ENCODE measurements around the gene GRIK4. TPM values are rescaled to one million over a fixed set of nuclear protein-coding genes. Genes with fewer than 3 reads are reported as not detected.

Gene GRIK4
- total and polyA plus RNA-seq, 2 of the 4 experiments (the other 2 are of a cell fraction) = 0.18 to 0.38 TPM

- in situ Hi-C loops (cut with MboI; ENCODE audit: low sequenced_read_pairs) = no loop called here
- Histone ChIP-seq H3K18ac (ENCODE audit: low read depth, low read length) (no peak overlapping the region), H3K9ac (ENCODE audit: low read depth, low read length) (no peak overlapping the region), H3K4me3 (ENCODE audit: insufficient read depth, low read depth, low read length) (no peak overlapping the region), H2AFZ (replicated peaks; ENCODE audit: low read length, poor library complexity) (no peak overlapping the region), H2AK5ac (ENCODE audit: low read depth, low read length) (no peak overlapping the region), H4K91ac (ENCODE audit: insufficient read depth, low read depth, low read length) (no peak overlapping the region), H3K27me3 (ENCODE audit: control insufficient read depth, insufficient read depth, low read length) (peaks cover 2% of the 10 kb centered on the region; the same call in 1 of the 2 replicates), H2BK20ac (ENCODE audit: low read depth, low read length) (no peak overlapping the region), H2BK120ac (ENCODE audit: low read depth, low read length) (no peak overlapping the region), H3K79me1 (ENCODE audit: low read depth in 1 of 2, low read length in 2 of 2) (no peaks in the 10 kb centered on the region), H3K23ac (ENCODE audit: low read depth, low read length) (no peak overlapping the region), H3K4me2 (ENCODE audit: low read depth, low read length) (no peak overlapping the region), H3K36me3 (ENCODE audit: control insufficient read depth, insufficient read depth, low read length) (no peaks in the 10 kb centered on the region), H3K27ac (ENCODE audit: insufficient read depth, low read length) (no peak overlapping the region), H2AK9ac (replicated peaks; ENCODE audit: low read depth, low read length, poor library complexity) (no peak overlapping the region), H3K4ac (ENCODE audit: low read depth, low read length) (no peak overlapping the region; the same call in 1 of the 2 replicates), H2BK5ac (ENCODE audit: low read depth, low read length, poor library complexity, severe bottlenecking) (no peak overlapping the region), H4K20me1 (ENCODE audit: insufficient read depth, low read length) (no peaks in the 10 kb centered on the region), H3K4me1 (ENCODE audit: control insufficient read depth, insufficient read depth, low read length) (peaks cover 9% of the 10 kb centered on the region; the same call in 1 of the 2 replicates), H3K9me3 (ENCODE audit: control insufficient read depth, insufficient read depth, low read length) (no peaks in the 10 kb centered on the region), H3K14ac (replicated peaks; ENCODE audit: low read depth, low read length) (no peak overlapping the region), H4K5ac (ENCODE audit: low read depth, low read length) (no peak overlapping the region), H3K9me1 (ENCODE audit: insufficient read depth, low read length) (peaks cover 6% of the 10 kb centered on the region; the same call in 1 of the 2 replicates), H4K8ac (ENCODE audit: low read depth in 2 of 2, low read length in 2 of 2) (no peak overlapping the region), H3K56ac (ENCODE audit: extremely low read depth, insufficient read depth, low read length) (no peak overlapping the region), H2BK15ac (ENCODE audit: low read depth, low read length) (no peak overlapping the region)
- ATAC-seq (ENCODE audit: low read depth) (no peak), DNase-seq (no peak)
- dilution Hi-C loops (cut with HindIII; ENCODE audit: low sequenced_read_pairs, unreplicated experiment) = no loop called here
- BruUV-seq (replicated peaks) = no TSS peak
- POLR2A ChIA-PET (ENCODE audit: unreplicated experiment) = no interaction called here
- intact Hi-C loops (cut with micrococcal nuclease) = no loop called here
- CTCF ChIA-PET = interaction anchor here (0.7 kb wide), 1 partner anchor 292 kb away, joined by 3 read pairs; no protein-coding TSS in a partner anchor
- WGBS, 2 experiments (ENCODE audit: extremely low coverage in 2 of 2, insufficient read length in 1 of 2) = 53% methylated on average over 3 of the region's 3 CpGs; no CpG with 5 or more reads in 1 of the 2 experiments
- TF ChIP-seq BHLHE40 (IDR thresholded peaks at IDR 0.05; ENCODE audit: low read depth, low read length) = no peak
Observed at GRCh38 chr11:120522736-120523135, 11.2 kb downstream of the GRIK4 start.
